SK-N-SH (cell line): ENCODE measurements around the gene ACVR1B. TPM values are rescaled to one million over a fixed set of nuclear protein-coding genes. Genes with fewer than 3 reads are reported as not detected.
A peak's percentile ranks its signal among the peaks of the same experiment; 100 is the strongest.

ENCODE experiments used
- CTCF ChIA-PET: fragments of 300-600, 350-600 bp; formaldehyde crosslinking; extraction: SDS; loops from one replicate; lab custom pipeline; 2021; lab: Yijun Ruan, JAX
- POLR2A ChIA-PET: fragments of 350-600 bp; sonication (Branson Sonifier 250); formaldehyde crosslinking; extraction: SDS; loops from one replicate; lab custom pipeline; 2020; ENCODE audit warnings: antibody characterized with exemption, inconsistent platforms; lab: Yijun Ruan, JAX
- DNase-seq: peaks from one replicate; pipeline ENCODE4 v3.0.0; 2012
- H2AFZ ChIP-seq: fragments of 200-600 bp; sonication (generic); 2 replicates; pipeline ENCODE4 v1.8.1; 2016; ENCODE audit warnings: antibody characterized with exemption, mild to moderate bottlenecking, low read depth
- H3F3A ChIP-seq: fragments of 200-600 bp; sonication (generic); replicated peaks from 2 replicates; pipeline ENCODE3; 2016; ENCODE audit warnings: antibody characterized with exemption, mild to moderate bottlenecking; ENCODE audit not compliant: insufficient read depth
- H3K27ac ChIP-seq, 2 experiments: fragments of 200-500 bp in 1 of 2; fragments of 200-600 bp in 1 of 2; sonication (Bioruptor generic) in 1 of 2; sonication (generic), shearing (Covaris generic) in 1 of 2; 2 replicates each; pipeline versions ENCODE4 v1.5.1 to v1.6.1; 2014 to 2016; ENCODE audit warnings: low read depth in 2 of 2, inconsistent platforms in 1 of 2, low read length in 1 of 2, mild to moderate bottlenecking in 1 of 2, mixed read lengths in 1 of 2
- H3K27me3 ChIP-seq: fragments of 200-600 bp; sonication (generic), shearing (Covaris generic); 2 replicates; pipeline ENCODE4 v1.6.1; 2016; ENCODE audit warnings: mixed run types; ENCODE audit not compliant: insufficient read depth
- H3K36me3 ChIP-seq, 2 experiments: fragments of 200-500 bp in 1 of 2; fragments of 200-600 bp in 1 of 2; sonication (Bioruptor generic) in 1 of 2; sonication (generic) in 1 of 2; replicated peaks in 1 of 2; 2 replicates each; pipeline versions ENCODE3 to v1.5.1; 2014 to 2016; ENCODE audit warnings: low read length in 1 of 2, mild to moderate bottlenecking in 1 of 2; ENCODE audit not compliant: insufficient read depth in 2 of 2, control insufficient read depth in 1 of 2
- H3K4me1 ChIP-seq, 2 experiments: fragments of 200-500 bp in 1 of 2; fragments of 200-600 bp in 1 of 2; sonication (Bioruptor generic) in 1 of 2; sonication (generic), shearing (Covaris generic) in 1 of 2; 2 replicates each; pipeline versions ENCODE4 v1.5.1 to v1.6.1; 2014 to 2016; ENCODE audit warnings: low read depth in 1 of 2, low read length in 1 of 2, mixed run types in 1 of 2; ENCODE audit not compliant: insufficient read depth in 2 of 2, control insufficient read depth in 1 of 2
- H3K4me2 ChIP-seq: fragments of 200-600 bp; sonication (generic), shearing (Covaris generic); 2 replicates; pipeline ENCODE4 v1.6.1; 2017; ENCODE audit warnings: mixed run types
- H3K4me3 ChIP-seq, 2 experiments: fragments of 200-500 bp in 1 of 2; fragments of 200-600 bp in 1 of 2; sonication (Bioruptor generic) in 1 of 2; sonication (generic), shearing (Covaris generic) in 1 of 2; 2 replicates each; pipeline versions ENCODE4 v1.5.1 to v1.8.1; 2014 to 2016; ENCODE audit warnings: low read depth in 2 of 2, inconsistent platforms in 1 of 2, low read length in 1 of 2, mild to moderate bottlenecking in 1 of 2, mixed read lengths in 1 of 2, moderate library complexity in 1 of 2
- H3K79me2 ChIP-seq: fragments of 200-600 bp; sonication (generic); 2 replicates; pipeline ENCODE4 v1.8.1; 2017; ENCODE audit warnings: mild to moderate bottlenecking; ENCODE audit not compliant: insufficient read depth
- H3K9ac ChIP-seq: fragments of 200-600 bp; sonication (generic); 2 replicates; pipeline ENCODE4 v1.6.1; 2017; ENCODE audit warnings: mixed run types
- H3K9me2 ChIP-seq: fragments of 200-600 bp; sonication (generic); 2 replicates; pipeline ENCODE4 v1.6.1; 2017; ENCODE audit warnings: mixed run types
- H3K9me3 ChIP-seq: fragments of 200-600 bp; sonication (generic); 2 replicates; pipeline ENCODE4 v1.6.1; 2017; ENCODE audit warnings: mixed run types, mild to moderate bottlenecking, moderate library complexity
- H4K20me1 ChIP-seq: fragments of 200-600 bp; sonication (generic); 2 replicates; pipeline ENCODE4 v1.6.1; 2017; ENCODE audit warnings: mild to moderate bottlenecking, mixed run types; ENCODE audit not compliant: insufficient read depth
- CHD2 ChIP-seq: fragments of 150-350 bp; IDR thresholded peaks from 2 replicates; pipeline ENCODE4 v1.6.1; 2018; ENCODE audit warnings: low read length; ENCODE audit not compliant: partially characterized antibody
- EP300 ChIP-seq, 2 experiments: IDR thresholded peaks; 2 replicates each; pipeline versions ENCODE4 v1.4.0 to v1.6.1; 2012; ENCODE audit warnings: borderline replicate concordance in 1 of 2, low read depth in 1 of 2, low read length in 1 of 2
- FOXM1 ChIP-seq: IDR thresholded peaks from 2 replicates; pipeline ENCODE4 v1.4.0; 2012; ENCODE audit warnings: low read depth, mild to moderate bottlenecking
- GATA2 ChIP-seq: sonication (generic); formaldehyde crosslinking; IDR thresholded peaks from 2 replicates; pipeline ENCODE4 v1.5.0; 2020; ENCODE audit warnings: mild to moderate bottlenecking, missing genetic modification reagents
- MEF2A ChIP-seq: IDR thresholded peaks from 2 replicates; pipeline ENCODE4 v1.4.0; 2012; ENCODE audit warnings: low read depth, borderline replicate concordance
- MXI1 ChIP-seq: IDR thresholded peaks from 2 replicates; pipeline ENCODE4 v1.6.1; 2012; ENCODE audit warnings: mild to moderate bottlenecking, low read depth, low read length, improper control_type of control experiment
- POLR2AphosphoS5 ChIP-seq: IDR thresholded peaks from 2 replicates; pipeline ENCODE4 v1.6.1; 2012; ENCODE audit warnings: low read depth, low read length
- RAD21 ChIP-seq: IDR thresholded peaks from 2 replicates; pipeline ENCODE4 v1.6.1; 2012; ENCODE audit warnings: mild to moderate bottlenecking, low read length
- RCOR1 ChIP-seq: fragments of 150-350 bp; IDR thresholded peaks from 2 replicates; pipeline ENCODE4 v1.6.1; 2017; ENCODE audit warnings: antibody characterized with exemption, low read length
- RFX5 ChIP-seq: IDR thresholded peaks from 2 replicates; pipeline ENCODE4 v1.6.1; 2012; ENCODE audit warnings: mild to moderate bottlenecking, improper control_type of control experiment, low read length
- SMC3 ChIP-seq: IDR thresholded peaks from 2 replicates; pipeline ENCODE4 v1.6.1; 2012; ENCODE audit warnings: low read depth, low read length, improper control_type of control experiment
- TAF1 ChIP-seq: IDR thresholded peaks from 2 replicates; pipeline ENCODE4 v1.6.1; 2012; ENCODE audit warnings: low read depth, mild to moderate bottlenecking, low read length, moderate library complexity, borderline replicate concordance
- TCF12 ChIP-seq: IDR thresholded peaks from 2 replicates; pipeline ENCODE4 v1.4.0; 2012
- WGBS: methylation state at CpG from one replicate; pipeline ENCODE4 v1.1.6; 2017; ENCODE audit warnings: low lambda C conversion rate; 5-methylcytosine and 5-hydroxymethylcytosine counted together
- polyA plus RNA-seq, 3 experiments: library from polyadenylated mRNA; depleted of rRNA; stranded (reverse); fragments of >200 nt; gene quantifications; 2 replicates each; pipeline ENCODE4 v1.2.3, GENCODE V29; 2012
- TF ChIP-seq, protein P1 (sequence below): IDR thresholded peaks from 2 replicates; pipeline ENCODE4; 2012
- TF ChIP-seq, protein P2 (sequence below): IDR thresholded peaks from 2 replicates; pipeline ENCODE4 v1.6.1; 2012; ENCODE audit warnings: mild to moderate bottlenecking, low read depth, low read length, moderate library complexity
- TF ChIP-seq, protein P3 (sequence below): fragments of 200-600 bp; sonication (generic); IDR thresholded peaks from 2 replicates; pipeline ENCODE4 v1.6.1; 2017; ENCODE audit warnings: antibody characterized with exemption, mild to moderate bottlenecking, moderate library complexity

The ACVR1B gene
- polyA plus RNA-seq, 1 of the 3 experiments (the other 2 are of a cell fraction), result 12.1 TPM

DNA sequence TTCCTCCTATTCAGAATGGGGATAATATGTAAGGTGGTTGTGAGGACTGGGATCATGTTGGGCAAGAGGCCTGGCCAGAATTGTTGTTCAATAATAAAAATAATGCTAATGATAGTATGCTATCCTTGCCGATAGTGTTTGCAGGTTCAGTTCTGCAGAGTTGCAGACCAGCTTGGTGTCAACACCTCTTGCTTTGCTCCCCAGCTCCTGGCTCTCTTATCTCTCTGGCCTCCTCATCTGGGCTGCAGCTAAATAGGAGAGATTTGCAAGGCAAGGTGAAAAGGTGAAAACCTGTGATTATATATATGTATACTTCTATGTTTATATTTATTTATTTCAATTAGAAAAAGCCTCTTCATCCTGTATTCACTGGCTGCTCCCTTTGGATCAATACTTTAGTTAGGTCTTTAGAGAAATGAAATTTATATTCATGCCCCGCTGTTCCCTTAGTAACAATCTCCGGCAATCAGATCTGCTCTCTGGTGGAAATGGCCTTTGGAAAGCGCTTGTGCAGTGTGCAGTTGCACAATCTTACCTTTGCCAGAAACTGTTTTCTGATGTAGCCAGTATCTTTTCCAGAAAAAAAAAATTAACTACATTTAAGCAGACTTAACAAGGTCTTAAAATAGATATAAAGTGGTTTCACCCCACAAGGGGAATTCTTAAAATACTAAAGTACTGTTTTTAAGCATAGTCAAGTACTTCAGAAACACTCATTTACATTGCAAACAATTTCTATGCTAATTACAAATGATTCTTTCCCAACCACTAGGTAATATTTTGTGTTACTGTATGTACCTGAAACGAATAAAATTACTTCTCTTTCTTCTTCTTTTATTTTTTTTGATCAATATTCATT, 19.1 kb upstream of the ACVR1B start:
- H3K27me3 ChIP-seq, result no peaks in the 10 kb centered on the region; the same call in 1 of the 2 replicates
- no peaks in the 10 kb centered on the region for H3K9me2 ChIP-seq
- no peaks in the 10 kb centered on the region for H3K36me3 ChIP-seq
- WGBS, result 18% methylated on average over 5 of the region's 5 CpGs
- H3K9me3 ChIP-seq, result no peaks in the 10 kb centered on the region
- H3K9ac ChIP-seq, result no peak overlapping the region
- H3K4me1 ChIP-seq, result peaks cover 0 to 18% of the 10 kb centered on the region in 2 experiments; a peak in 2 of 4 replicates
- no peak overlapping the region for H2AFZ ChIP-seq
- POLR2A ChIA-PET, result interaction anchor here (0.6 to 1.4 kb wide), 3 partner anchors 9 to 1416 kb away, joined by 3 to 4 read pairs (median 3); no protein-coding TSS in a partner anchor
- H3F3A ChIP-seq, result no peaks in the 10 kb centered on the region
- TF ChIP-seq SMC3 (no peak), MEF2A (no peak), CHD2 (peak; percentile 39), RFX5 (peak; percentile 52; the same call in 1 of the 2 replicates), RCOR1 (0 out of 2 replicates have a peak, but pooled peaks have one; percentile 18), POLR2AphosphoS5 (no peak), FOXM1 (no peak), TAF1 (no peak), GATA2 (CRISPR knock-in tag) (peak; percentile 95), TCF12 (no peak), MXI1 (peak; percentile 38; the same call in 1 of the 2 replicates), RAD21 (peak; percentile 20; the same call in 1 of the 2 replicates), EP300 (IDR thresholded peaks at IDR 0.05; ENCODE audit: borderline replicate concordance in 1 of 2, low read depth in 1 of 2, low read length in 1 of 2) (peak in 1 of 2 experiments; percentile 64; a peak in 1 of 4 replicates)
- TF ChIP-seq, protein P1, sequence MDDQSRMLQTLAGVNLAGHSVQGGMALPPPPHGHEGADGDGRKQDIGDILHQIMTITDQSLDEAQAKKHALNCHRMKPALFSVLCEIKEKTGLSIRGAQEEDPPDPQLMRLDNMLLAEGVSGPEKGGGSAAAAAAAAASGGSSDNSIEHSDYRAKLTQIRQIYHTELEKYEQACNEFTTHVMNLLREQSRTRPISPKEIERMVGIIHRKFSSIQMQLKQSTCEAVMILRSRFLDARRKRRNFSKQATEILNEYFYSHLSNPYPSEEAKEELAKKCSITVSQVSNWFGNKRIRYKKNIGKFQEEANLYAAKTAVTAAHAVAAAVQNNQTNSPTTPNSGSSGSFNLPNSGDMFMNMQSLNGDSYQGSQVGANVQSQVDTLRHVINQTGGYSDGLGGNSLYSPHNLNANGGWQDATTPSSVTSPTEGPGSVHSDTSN, result no peak
- TF ChIP-seq, protein P2, sequence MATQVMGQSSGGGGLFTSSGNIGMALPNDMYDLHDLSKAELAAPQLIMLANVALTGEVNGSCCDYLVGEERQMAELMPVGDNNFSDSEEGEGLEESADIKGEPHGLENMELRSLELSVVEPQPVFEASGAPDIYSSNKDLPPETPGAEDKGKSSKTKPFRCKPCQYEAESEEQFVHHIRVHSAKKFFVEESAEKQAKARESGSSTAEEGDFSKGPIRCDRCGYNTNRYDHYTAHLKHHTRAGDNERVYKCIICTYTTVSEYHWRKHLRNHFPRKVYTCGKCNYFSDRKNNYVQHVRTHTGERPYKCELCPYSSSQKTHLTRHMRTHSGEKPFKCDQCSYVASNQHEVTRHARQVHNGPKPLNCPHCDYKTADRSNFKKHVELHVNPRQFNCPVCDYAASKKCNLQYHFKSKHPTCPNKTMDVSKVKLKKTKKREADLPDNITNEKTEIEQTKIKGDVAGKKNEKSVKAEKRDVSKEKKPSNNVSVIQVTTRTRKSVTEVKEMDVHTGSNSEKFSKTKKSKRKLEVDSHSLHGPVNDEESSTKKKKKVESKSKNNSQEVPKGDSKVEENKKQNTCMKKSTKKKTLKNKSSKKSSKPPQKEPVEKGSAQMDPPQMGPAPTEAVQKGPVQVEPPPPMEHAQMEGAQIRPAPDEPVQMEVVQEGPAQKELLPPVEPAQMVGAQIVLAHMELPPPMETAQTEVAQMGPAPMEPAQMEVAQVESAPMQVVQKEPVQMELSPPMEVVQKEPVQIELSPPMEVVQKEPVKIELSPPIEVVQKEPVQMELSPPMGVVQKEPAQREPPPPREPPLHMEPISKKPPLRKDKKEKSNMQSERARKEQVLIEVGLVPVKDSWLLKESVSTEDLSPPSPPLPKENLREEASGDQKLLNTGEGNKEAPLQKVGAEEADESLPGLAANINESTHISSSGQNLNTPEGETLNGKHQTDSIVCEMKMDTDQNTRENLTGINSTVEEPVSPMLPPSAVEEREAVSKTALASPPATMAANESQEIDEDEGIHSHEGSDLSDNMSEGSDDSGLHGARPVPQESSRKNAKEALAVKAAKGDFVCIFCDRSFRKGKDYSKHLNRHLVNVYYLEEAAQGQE, result no peak
- TF ChIP-seq, protein P3, sequence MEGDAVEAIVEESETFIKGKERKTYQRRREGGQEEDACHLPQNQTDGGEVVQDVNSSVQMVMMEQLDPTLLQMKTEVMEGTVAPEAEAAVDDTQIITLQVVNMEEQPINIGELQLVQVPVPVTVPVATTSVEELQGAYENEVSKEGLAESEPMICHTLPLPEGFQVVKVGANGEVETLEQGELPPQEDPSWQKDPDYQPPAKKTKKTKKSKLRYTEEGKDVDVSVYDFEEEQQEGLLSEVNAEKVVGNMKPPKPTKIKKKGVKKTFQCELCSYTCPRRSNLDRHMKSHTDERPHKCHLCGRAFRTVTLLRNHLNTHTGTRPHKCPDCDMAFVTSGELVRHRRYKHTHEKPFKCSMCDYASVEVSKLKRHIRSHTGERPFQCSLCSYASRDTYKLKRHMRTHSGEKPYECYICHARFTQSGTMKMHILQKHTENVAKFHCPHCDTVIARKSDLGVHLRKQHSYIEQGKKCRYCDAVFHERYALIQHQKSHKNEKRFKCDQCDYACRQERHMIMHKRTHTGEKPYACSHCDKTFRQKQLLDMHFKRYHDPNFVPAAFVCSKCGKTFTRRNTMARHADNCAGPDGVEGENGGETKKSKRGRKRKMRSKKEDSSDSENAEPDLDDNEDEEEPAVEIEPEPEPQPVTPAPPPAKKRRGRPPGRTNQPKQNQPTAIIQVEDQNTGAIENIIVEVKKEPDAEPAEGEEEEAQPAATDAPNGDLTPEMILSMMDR, result no peak
- no peaks in the 10 kb centered on the region for H4K20me1 ChIP-seq
- no peaks in the 10 kb centered on the region for H3K79me2 ChIP-seq
- CTCF ChIA-PET, result interaction anchor here (0.6 to 1.9 kb wide), 7 partner anchors 15 to 61 kb away, joined by 3 to 6 read pairs (median 4); no protein-coding TSS in a partner anchor
- DNase-seq, result peak; percentile 69
- H3K4me2 ChIP-seq, result no peak overlapping the region
- H3K4me3 ChIP-seq, result no peak overlapping the region
- peak overlapping the region in 1 of 2 experiments; percentile 93; a peak in 2 of 4 replicates for H3K27ac ChIP-seq
